ENCODE measurements around the gene WAPL. TPM values are rescaled to one million over a fixed set of nuclear protein-coding genes. Genes with fewer than 3 reads are reported as not detected.

The WAPL gene
- total and polyA plus RNA-seq, 2 of the 4 experiments (the other 2 are of a cell fraction) = 11.5 to 31.7 TPM

- no peak overlapping the region for H2AFZ ChIP-seq (replicated peaks; ENCODE audit: low read length, poor library complexity)
- no peak for ATAC-seq (ENCODE audit: low read depth)
- no CpG with 5 or more reads among the region's 1 CpG for WGBS, 2 experiments (ENCODE audit: extremely low coverage in 2 of 2, insufficient read length in 1 of 2)
- TF ChIP-seq CTCF (conservative IDR thresholded peaks at IDR 0.05; ENCODE audit: low read depth, low read length) (no peak), NFE2L2 (IDR thresholded peaks at IDR 0.05; ENCODE audit: low read depth, low read length) (no peak), CEBPB (IDR thresholded peaks at IDR 0.05; ENCODE audit: low read depth, low read length) (no peak), MAFK (IDR thresholded peaks at IDR 0.05; ENCODE audit: low read depth, low read length) (no peak), RFX5 (IDR thresholded peaks at IDR 0.05; ENCODE audit: low read depth, low read length) (no peak), RAD21 (IDR thresholded peaks at IDR 0.05; ENCODE audit: low read length) (no peak), POLR2A (IDR thresholded peaks at IDR 0.05; ENCODE audit: low read depth, low read length) (no peak), CHD1 (IDR thresholded peaks at IDR 0.05; ENCODE audit: low read depth, low read length) (no peak), FOS (IDR thresholded peaks at IDR 0.05; ENCODE audit: low read depth, low read length) (no peak), MXI1 (IDR thresholded peaks at IDR 0.05; ENCODE audit: borderline replicate concordance, low read depth, low read length) (no peak), SMC3 (IDR thresholded peaks at IDR 0.05; ENCODE audit: low read depth, low read length) (no peak), RCOR1 (IDR thresholded peaks at IDR 0.05; ENCODE audit: insufficient replicate concordance, low read length) (no peak), MAZ (IDR thresholded peaks at IDR 0.05; ENCODE audit: borderline replicate concordance, low read depth, low read length) (no peak), BHLHE40 (IDR thresholded peaks at IDR 0.05; ENCODE audit: low read depth, low read length) (no peak)
- TF ChIP-seq, protein P1, sequence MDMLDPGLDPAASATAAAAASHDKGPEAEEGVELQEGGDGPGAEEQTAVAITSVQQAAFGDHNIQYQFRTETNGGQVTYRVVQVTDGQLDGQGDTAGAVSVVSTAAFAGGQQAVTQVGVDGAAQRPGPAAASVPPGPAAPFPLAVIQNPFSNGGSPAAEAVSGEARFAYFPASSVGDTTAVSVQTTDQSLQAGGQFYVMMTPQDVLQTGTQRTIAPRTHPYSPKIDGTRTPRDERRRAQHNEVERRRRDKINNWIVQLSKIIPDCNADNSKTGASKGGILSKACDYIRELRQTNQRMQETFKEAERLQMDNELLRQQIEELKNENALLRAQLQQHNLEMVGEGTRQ (IDR thresholded peaks at IDR 0.05; ENCODE audit: low read depth, low read length) = no peak
- TF ChIP-seq, protein P2, sequence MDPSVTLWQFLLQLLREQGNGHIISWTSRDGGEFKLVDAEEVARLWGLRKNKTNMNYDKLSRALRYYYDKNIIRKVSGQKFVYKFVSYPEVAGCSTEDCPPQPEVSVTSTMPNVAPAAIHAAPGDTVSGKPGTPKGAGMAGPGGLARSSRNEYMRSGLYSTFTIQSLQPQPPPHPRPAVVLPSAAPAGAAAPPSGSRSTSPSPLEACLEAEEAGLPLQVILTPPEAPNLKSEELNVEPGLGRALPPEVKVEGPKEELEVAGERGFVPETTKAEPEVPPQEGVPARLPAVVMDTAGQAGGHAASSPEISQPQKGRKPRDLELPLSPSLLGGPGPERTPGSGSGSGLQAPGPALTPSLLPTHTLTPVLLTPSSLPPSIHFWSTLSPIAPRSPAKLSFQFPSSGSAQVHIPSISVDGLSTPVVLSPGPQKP (IDR thresholded peaks at IDR 0.05; ENCODE audit: borderline replicate concordance, low read depth, low read length) = no peak
- no peak overlapping the region for H2BK5ac ChIP-seq (ENCODE audit: low read depth, low read length, poor library complexity, severe bottlenecking)
- H2BK120ac ChIP-seq (ENCODE audit: low read depth, low read length) = no peak overlapping the region
- H3K9me3 ChIP-seq (ENCODE audit: control insufficient read depth, insufficient read depth, low read length) = no peaks in the 10 kb centered on the region
- H2BK20ac ChIP-seq (ENCODE audit: low read depth, low read length) = no peak overlapping the region
- no peak overlapping the region for H3K4me2 ChIP-seq (ENCODE audit: low read depth, low read length)
- H2AK5ac ChIP-seq (ENCODE audit: low read depth, low read length) = no peak overlapping the region
- intact Hi-C loops (cut with micrococcal nuclease) (no loop called here), in situ Hi-C loops (cut with MboI; ENCODE audit: low sequenced_read_pairs) (no loop called here), dilution Hi-C loops (cut with HindIII; ENCODE audit: low sequenced_read_pairs, unreplicated experiment) (no loop called here)
- H3K27me3 ChIP-seq (ENCODE audit: control insufficient read depth, insufficient read depth, low read length) = no peaks in the 10 kb centered on the region
- no peak overlapping the region for H3K4me3 ChIP-seq (ENCODE audit: insufficient read depth, low read depth, low read length)
- no peak overlapping the region for H2BK15ac ChIP-seq (ENCODE audit: low read depth, low read length)
- H4K20me1 ChIP-seq (ENCODE audit: insufficient read depth, low read length) = no peaks in the 10 kb centered on the region
- H3K23ac ChIP-seq (ENCODE audit: low read depth, low read length) = no peak overlapping the region
- H4K5ac ChIP-seq (ENCODE audit: low read depth, low read length) = no peak overlapping the region
- H4K91ac ChIP-seq (ENCODE audit: insufficient read depth, low read depth, low read length) = no peak overlapping the region
- H2AK9ac ChIP-seq (replicated peaks; ENCODE audit: low read depth, low read length, poor library complexity) = no peak overlapping the region
- H3K4me1 ChIP-seq (ENCODE audit: control insufficient read depth, insufficient read depth, low read length) = no peaks in the 10 kb centered on the region
- DNase-seq = no peak
- no peak overlapping the region for H3K18ac ChIP-seq (ENCODE audit: low read depth, low read length)
- no peaks in the 10 kb centered on the region for H3K9me1 ChIP-seq (ENCODE audit: insufficient read depth, low read length)
- H3K36me3 ChIP-seq (ENCODE audit: control insufficient read depth, insufficient read depth, low read length) = peaks cover 24% of the 10 kb centered on the region
- POLR2A ChIA-PET (ENCODE audit: unreplicated experiment) = no interaction called here
- H4K8ac ChIP-seq (ENCODE audit: low read depth in 2 of 2, low read length in 2 of 2) = no peak overlapping the region
- H3K27ac ChIP-seq (ENCODE audit: insufficient read depth, low read length) = no peak overlapping the region
- CTCF ChIA-PET = interaction anchor here (0.5 kb wide), 1 partner anchor 42 kb away, joined by 3 read pairs; no protein-coding TSS in a partner anchor
- no peak overlapping the region for H3K4ac ChIP-seq (ENCODE audit: low read depth, low read length)
- H3K14ac ChIP-seq (replicated peaks; ENCODE audit: low read depth, low read length) = no peak overlapping the region
- no peak overlapping the region for H3K56ac ChIP-seq (ENCODE audit: extremely low read depth, insufficient read depth, low read length)
- BruUV-seq (replicated peaks) = no TSS peak
- H3K79me1 ChIP-seq (ENCODE audit: low read depth in 1 of 2, low read length in 2 of 2) = peaks cover 20 to 49% of the 10 kb centered on the region in 2 experiments
- H3K9ac ChIP-seq (ENCODE audit: low read depth, low read length) = no peak overlapping the region
These were observed 41.0 kb downstream of the WAPL start for GRCh38 chr10:86480571-86480970.

Data from IMR-90 (cell line).